ENCODE measurements around the gene PANX2.
"Not testable (repeated sequence)": the region's sequence is repeated elsewhere in the genome, so short reads cannot be mapped to it uniquely, and the experiment has no call there.

Gene PANX2

DNA sequence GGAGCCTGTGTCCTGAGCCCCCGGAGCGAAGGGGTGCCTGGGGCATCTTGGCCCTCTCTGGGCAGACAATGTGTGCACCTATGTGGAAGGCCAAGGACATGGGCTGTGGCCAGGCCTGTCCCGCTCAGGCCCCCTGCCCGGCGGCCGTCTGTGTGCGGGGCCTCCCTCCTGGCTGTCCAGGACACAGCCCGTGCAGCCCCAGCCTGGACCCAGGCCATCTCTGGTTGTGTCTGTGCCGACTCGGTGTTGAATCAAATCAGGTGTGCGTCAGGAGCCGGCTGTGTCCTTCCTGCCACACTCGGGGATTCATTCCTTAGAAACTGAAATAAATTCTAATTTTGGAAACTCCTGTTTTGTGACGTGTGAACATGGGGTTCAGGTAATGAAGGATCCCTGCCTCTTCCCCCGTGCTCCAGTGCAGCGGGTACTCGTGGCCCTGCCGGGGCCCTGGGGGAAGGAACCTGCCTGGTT lies 28.8 kb downstream of the PANX2 start:
- DNase-seq, result no peak

DNA sequence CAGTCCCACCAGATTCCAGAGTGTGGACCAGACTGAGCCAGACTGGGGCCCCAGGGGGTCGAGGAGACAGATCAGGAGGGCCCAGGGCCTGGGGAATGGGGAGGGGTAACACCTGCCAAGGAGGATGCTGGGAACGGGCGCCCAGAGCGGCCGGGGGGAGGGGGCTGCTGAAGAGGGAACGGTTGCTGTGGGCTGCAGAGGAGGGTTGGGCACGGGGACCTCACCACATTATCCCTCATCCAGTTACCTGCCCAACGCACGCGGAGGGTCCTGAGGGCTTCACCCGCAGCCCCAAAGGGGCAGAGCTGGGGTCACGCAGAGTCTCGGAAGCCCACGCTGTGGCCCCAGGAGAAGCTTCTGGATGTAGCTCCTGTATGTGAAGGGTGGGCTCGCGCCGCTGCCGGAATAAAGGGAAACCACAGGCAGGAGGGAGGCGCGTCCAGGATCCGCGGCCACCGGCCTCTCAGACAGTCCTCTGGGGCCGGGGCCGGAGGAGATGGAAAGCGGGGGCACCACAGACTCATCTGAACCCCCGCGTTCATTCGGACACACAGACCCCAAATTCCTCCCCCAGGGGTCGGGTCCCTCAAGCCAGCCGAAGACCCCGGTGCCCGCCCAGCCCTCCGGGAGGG lies 29.4 kb downstream of the PANX2 start:
- DNase-seq, result no peak

DNA sequence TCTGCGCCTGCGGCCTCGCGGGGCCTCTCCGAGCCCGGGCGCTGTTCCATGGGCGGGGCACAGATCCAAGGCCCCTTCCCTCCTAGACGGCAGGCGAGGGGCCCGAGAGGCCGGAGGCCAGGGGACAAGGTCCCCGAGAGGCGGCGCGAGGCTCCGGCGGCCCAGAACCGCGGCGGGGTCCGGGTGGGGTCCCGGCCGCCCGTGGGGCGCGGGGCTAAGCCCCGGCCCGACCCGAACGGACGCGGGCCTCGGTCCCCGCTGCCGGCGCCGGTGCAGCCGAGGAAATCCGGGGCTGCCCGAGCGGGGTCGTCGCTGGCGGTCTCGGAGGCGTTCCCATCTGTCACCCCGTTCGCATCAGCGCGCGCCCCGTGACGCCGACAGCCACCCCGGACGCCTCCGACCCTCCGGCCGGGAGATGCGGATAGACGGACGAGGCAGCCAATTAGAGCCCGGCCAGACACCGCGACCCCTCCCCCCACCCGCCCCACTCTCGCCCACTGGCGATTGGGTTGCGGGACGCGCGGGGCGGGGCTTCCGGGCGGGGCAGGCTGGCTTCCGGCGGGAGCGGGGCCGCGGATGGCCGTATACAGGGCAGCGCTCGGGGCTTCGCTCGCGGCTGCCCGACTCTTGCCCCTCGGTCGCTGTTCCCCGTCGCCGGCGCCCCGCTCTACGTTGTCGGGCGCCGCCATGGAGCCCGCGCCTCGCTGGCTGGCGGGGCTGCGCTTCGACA lies 30.1 kb downstream of the PANX2 start, which contains the start of gene SELENOO:
SELENOO (plus strand) TSS at position 551 of the 730 bp plus-strand sequence; CDS start at position 577, 26 bp downstream.
- DNase-seq, result peak; percentile 89

DNA sequence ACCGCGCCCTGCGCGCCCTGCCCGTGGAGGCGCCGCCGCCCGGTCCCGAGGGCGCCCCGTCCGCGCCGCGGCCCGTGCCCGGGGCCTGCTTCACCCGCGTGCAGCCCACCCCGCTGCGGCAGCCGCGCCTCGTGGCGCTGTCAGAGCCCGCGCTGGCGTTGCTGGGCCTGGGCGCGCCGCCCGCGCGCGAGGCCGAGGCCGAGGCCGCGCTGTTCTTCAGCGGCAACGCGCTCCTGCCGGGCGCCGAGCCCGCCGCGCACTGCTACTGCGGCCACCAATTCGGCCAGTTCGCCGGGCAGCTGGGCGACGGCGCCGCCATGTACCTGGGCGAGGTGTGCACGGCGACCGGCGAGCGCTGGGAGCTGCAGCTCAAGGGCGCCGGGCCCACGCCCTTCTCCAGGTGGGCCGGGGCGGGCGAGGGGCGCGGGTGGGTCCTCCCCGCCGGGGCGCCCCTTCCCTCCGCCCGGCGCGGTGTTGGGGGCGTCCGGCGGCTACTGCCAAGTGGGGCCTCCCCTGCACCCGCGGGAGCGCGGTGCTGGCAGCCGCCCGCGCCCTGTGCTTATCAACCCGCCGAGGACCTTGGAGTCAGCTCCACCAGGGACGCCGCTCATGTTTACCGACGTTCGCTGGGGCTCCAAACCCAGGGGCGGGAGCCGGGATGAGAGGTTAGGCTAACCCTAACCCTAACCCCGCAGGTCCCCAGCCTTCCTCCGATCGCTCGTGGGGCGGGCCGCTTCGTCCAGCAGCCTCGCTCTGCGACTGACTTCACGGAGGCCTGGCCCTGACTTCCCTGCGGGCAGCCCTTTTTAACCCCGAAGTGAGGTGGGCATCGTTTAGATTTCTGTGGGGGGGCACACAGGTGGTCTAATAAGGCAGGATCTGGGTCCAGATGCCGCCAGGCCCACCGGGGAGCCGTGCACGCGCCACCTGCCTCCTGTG lies 30.9 kb downstream of the PANX2 start:
- DNase-seq, result peak; percentile 5

DNA sequence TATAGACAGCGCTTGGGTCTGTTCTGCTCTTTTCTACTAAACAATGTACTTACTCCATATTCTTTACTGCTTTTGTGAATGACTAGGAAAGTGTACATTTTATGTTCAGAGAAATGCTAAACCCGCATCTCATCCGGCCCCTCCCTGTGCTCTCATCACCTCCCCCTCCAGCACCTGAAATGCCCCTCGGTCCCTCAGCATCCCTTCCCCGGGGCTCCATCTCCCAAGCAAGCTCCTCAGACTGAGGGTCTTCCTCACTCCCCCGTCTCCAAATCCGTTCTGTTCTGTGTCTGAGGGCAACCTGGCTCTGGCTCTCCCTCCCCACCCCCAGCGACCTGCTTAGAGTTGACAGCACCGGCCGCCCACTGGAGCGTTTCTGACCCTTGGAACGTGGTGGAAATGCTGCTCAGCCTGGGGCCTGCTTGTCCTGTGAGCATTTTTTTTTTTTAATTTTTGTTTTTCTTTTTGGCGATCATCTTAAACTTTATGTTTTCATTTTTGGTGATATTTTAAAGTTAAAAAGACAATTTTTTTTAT lies 31.7 kb downstream of the PANX2 start:
- DNase-seq, result no peak

DNA sequence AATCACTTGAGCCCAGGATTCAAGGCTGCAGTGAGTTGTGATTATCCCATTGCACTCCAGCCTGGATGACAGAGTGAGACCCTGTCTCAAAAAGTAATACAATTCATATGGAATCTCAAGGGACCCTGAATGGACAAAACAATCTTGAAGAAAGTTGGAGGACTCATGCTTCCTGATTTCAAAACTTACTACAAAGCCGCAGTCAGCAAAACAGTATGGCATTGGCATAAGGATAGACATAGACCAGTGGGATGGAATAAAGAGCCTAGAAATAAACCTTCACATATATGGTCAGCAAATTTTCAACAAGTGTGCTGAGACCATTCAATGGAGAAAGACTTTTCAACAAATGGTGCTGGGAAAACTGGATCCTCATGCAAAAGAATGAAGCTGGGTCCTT lies 32.8 kb downstream of the PANX2 start:
- no peak for DNase-seq

DNA sequence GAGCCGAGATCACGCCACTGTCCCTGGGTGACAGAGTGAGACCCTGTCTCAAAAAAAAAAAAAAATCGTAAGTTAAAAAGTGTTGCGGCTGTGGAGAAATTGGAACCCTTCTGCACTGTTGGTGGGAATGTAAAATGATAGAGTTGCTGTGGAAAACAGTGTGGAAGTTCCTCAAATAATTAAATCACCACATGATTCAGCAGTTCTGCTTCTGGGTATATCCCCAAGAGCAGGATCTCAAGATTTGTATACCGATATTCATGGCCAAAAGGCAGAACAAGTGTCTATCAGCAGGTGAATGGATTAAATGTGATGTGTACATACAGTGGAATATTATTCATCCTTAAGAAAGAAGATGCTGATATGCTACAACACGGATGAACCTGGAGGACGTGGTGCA lies 34.0 kb downstream of the PANX2 start:
- no peak for DNase-seq

DNA sequence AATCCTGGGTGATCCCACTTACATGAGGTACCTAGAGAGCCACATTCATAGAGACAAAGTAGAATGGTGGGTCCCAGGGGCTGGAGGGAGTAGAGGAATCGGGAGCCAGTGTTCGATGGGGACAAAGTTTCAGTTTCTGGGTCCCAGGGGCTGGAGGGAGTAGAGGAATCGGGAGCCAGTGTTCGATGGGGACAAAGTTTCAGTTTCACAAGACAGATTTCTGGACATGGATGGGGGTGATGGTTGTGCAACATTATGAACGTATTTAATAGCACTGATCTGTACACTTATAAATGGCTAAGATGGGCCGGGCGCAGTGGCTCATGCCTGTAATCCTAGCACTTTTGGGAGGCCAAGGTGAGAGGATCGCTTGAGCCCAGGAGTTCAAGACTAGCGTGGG lies 34.5 kb downstream of the PANX2 start:
- DNase-seq, result not testable (repeated sequence)

DNA sequence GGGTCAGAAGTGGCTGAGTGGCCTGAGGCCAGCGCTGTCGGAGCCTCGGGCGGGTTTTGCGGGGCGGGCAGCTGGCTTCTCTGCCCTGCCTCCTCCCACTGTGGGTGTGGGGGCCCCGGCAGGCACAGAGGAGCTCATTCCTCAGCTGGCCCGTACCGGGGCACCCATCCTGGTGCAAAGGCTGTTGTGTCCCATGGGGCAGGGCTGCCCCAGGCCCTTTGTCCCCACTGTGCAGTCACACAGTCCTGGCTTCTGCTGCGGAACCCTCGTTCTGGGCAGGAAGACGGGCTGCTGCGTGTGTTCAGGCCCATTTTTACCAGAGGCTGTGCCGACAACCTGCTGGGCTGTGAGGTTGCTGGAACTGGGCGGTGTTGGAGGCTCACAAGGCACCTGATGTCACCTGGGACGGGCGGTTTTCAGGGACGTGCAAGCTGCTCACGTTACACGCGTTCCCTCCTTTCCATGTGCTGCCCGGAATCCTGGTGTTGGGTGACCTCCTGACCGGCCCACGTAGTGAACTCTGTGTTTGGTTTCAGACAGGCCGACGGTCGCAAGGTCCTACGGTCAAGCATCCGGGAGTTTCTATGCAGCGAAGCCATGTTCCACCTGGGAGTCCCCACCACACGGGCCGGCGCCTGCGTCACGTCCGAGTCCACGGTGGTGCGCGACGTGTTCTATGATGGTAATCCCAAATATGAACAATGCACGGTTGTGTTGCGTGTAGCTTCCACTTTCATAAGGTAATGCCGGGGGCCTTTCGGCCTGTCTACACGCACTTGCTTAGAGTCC lies 35.4 kb downstream of the PANX2 start:
- no peak for DNase-seq

DNA sequence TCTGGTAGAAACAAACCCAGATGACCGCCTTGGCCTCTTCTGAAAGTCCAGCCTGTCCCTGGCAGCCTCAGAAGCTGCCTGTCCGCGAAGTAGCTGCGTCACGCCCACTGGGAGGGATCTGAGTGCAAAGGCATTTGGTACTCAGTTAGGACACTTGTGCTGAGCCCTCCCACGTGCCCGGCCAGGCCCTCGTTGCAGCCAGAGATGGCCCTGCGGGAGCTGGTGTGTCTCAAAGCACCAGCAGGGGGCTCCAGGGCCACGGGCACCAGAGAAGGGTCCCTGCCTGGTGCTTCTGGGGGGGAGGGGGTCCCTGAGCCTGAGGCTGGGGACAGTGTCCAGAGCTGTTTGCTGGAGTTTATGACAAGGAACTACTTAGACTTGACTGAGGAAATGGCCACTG lies 36.1 kb downstream of the PANX2 start:
- DNase-seq, result no peak

DNA sequence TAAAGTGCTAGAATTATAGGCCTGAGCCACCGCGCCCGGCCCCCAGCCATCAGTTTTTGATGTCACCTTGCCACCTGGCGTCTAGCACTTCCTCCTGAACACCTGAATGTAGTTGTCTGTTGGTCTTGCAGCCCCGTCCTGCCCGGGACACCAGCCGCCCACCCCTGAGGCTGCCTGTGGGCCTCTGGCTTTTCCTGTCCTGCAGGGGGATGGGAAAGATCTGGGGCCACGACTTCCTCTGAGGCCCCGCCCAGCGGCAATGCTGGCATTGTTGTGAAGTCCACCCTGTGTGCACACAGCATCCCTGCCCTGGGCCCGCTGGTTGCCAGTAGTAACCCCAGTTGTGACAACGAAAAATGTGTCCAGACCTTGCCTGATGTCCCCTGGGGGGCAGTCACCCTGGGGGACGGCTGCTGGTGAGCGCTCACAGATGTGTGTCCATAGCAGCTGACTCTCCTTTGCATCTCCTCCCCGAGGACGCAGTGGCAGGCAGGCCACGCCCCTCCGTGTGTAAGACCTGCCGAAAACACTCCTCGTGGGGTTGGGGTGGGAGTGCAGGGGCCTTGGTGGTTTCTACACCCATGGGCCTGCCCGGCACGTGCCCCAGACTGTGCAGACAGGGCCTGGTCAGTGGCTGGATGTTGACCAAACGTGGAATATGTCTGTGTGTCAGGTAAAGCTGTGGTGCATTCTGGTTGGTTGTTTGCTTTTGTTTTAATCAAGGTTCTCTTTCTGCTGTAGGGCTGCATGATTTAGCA lies 37.0 kb downstream of the PANX2 start:
- no peak for DNase-seq

DNA sequence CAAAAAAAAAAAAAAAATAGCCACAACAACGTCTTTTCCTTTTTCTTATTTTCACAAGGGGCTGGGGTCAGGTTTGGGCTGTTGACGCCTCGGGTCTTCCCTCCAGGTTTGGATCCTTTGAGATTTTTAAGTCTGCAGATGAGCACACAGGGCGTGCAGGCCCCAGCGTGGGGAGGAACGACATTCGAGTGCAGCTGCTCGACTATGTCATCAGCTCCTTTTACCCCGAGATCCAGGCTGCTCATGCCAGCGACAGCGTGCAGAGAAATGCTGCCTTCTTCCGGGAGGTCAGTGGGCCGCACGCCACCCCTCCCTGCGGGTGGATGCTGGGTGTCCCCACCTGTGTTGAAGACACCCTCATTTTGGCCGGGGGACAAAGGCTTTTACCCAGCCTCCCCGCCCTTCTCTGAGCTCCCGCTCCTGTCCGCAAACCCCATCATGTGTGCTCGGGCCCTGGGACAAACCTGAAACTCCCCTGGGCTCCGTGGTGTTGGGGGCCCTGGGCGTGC lies 38.0 kb downstream of the PANX2 start:
- DNase-seq, result no peak

DNA sequence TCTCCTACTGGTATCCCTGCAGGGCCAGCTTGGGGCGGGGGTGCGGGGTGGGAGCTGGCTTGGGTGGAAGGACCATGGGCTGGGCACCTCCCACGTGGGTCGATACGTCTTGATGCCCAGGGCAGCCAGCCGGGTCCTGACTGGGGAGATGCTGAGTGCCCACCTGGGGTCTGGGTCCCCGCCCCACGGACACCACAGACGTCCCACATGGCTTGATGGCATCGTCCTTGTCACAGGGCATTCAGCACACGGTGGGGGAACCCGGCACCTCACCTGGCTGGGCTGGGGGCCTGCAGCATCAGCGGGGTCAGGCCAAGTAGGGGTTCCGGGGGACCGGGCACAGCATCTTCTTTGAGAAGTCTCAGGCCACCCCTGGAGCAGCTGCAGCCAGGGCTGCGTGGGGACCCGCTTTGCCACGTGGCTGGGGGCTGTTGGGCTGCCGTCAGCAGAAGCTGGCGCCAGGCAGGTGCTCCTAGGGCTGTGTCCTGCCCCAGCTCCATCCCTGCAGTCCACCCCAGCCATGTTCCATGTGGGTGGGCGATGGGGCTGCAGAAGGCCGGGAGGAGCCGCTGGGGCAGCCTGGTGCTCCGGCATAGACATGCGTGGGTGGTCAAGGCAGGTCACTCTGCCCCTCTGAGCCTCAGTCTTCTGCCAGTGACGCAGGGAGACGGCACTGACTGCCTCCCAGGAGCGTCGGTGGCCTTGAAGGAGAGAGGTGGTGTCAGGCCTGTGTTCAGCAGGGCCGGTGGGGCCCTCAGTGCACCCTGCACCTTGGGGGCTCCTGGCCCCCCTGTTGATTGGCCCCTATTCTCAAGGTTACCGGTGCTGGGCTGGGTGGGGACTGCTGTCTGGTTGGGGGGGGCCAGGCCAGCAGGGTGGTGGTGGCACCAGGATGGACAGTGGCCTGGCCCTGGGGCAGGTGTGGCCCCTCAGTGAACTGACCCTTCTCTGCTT lies 38.7 kb downstream of the PANX2 start:
- DNase-seq, result no peak

DNA sequence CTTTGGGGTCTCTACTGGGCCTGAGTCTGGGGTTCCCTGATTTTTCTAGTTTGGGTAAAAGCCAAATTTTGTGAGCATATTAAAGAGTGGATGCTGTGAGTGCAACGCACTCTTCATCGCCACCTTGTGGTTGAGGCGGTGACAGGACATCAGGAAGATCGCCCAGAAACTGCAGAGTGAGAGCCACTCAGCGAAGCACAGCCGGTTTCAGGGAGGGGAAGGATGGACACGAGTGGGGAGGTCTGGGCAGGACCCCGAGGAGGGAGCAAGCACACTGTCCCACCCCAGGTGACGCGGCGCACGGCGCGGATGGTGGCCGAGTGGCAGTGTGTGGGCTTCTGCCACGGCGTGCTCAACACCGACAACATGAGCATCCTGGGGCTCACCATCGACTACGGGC lies 39.4 kb downstream of the PANX2 start:
- peak; percentile 41 for DNase-seq

DNA sequence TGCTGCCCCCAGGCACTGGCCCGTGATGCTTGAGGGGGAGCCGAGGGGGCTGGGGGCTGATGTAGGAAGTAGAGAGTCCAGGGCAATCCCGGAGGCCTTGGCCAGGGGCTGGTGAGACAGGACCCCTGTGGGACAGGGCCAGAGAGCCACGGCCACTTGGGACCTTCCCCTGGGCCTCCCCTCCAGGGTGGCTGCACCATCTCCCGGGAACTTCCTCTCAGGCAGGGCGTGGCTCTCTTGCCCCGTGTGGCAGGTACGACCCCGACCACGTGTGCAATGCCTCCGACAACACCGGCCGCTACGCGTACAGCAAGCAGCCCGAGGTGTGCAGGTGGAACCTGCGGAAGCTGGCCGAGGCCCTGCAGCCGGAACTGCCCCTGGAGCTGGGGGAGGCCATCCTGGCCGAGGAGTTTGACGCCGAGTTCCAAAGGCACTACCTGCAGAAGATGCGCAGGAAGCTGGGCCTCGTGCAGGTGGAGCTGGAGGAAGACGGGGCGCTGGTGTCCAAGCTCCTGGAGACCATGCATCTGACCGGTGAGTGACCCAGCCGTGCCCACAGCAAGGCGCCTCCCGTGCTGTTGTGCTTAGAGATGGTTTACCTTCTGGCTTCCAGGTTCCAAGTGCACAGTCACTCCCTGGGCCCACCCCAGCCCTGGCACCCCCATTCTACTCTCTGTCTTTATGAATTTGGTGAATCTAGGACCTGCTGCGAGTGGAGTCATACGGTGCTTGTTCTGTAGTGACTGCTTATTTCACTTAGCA lies 40.0 kb downstream of the PANX2 start:
- DNase-seq, result no peak

DNA sequence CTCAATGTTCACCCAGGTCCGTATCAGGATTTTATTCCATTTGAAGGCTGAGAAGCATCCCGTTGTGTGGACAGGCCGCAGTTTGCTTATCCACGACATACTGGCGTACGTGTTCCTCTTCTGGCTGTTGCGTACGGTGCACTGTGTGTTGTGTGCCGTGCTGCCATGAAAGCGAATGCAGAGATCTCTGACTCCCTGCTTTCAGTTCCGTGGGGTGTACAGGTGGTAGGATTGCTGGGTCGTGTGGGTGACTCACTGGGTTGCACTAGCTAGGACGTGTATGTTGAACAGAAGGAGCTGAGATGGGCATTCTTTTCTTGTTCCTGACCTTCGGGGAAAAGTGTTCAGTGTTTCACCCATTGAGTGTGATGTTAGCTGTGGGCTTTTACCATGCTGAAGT lies 40.6 kb downstream of the PANX2 start:
- DNase-seq, result no peak

DNA sequence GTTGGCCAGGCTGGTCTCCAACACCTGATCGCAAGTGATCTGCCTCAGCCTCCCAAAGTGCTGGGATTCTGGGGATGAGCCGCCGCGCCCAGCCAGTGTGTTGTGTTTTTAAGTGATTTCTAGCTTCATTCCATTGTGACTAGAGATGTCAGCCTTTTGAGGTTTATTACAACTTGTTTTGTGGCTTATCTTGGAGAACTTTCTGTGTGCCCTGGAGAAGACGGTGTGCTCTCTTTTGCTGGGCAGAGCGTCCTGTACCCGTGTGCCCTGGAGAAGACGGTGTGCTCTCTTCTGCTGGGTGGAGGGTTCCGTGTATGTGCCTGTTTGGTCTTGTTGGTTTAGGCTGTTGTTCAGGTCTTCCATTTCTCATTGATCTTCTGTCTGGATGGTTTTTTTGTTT lies 42.7 kb downstream of the PANX2 start:
- DNase-seq, result no peak

DNA sequence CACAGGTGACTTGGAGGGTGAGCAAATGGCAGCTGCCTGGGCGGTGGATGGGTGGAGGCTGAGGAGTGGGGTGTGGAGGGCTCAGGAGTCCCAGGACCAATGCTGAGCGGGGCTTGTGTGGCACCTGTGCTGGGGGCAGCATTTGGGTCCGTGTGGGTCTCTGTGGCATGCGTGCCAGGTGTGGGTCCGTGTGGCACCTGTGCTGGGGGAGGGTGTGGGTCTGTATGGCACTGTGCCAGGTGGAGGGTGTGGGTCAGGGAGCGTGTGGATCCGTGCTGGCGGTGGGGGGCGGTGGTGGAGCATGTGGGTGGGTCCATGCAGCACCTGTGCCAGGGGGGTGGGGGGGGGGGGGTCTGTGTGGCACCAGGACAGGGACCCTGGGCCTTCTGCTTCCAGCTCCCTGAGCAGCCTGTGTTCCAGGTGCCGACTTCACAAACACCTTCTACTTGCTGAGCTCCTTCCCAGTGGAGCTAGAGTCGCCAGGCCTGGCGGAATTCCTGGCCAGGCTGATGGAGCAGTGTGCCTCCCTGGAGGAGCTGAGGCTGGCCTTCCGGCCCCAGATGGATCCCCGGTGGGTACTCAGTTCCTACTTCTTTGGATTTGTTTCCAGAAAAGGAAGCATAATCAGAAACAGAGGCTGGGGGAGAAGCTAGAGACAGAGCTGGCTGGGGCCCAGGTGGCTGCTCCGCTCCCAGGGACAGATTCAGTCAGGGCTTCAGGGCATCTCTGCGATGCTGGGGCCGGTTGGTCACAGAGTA lies 44.9 kb downstream of the PANX2 start:
- DNase-seq, result no peak
